ENCODE data around the gene TMEM72.

The TMEM72 gene

DNA sequence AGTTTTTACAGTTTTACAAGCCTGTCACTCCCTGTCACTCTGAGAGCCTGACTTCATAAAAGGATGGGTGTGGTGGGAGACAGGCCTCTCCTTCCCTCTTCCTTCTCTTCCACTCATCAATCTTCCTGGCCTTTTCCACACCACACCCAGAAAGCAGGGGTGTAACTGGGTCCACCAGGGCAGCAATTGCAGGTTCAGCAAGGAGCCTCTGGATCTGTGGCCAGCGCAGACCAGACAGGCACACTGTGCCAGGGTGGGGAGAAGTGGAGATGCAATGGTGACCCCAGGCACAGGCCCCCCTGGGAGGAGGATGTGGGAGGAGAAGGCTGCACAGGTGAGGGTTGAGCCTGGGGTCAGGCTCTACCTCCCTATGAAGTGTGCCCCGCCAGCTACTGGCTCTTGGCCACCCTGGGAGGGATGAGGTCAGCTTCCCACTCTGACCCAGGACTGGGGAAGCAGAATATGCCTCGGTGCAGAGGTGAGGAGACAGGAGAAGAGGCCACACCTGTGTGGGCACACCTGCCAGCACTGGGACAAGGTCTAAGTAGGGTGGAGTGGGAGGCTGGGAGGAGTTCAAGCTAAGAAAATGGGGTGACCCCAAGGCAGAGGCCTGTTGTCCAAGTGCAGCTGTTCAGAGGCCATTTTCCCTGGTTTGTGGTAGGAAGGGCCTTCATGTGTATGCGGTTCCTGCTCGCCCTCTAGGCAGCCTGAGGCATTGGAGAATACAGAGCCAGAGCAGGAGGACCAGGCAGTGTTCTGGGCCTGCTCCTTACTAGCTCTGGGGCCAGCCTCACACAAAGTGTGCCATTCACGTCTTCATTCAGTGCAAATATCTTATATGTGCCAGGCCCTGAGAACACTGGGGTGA is 20.2 kb upstream of the TMEM72 start:
- no peak for DNase-seq

DNA sequence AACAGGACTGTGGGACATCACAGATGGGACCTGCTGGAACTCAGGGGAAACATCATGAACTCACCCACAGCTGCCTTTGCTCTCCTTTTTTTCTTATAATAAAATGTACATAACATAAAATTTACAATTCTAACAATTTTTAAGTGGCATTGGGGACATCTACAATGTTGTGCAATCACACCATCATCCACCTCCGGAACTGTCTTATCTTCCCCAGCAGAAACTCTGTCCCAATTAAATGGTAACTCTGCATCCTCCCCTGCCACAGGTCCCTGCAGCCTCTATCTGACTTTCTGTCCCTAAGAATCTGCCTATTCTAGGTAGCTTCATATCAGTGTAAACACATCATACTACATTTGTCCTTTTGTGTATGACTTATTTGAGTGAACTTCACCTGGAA is 19.4 kb upstream of the TMEM72 start:
- DNase-seq, result no peak

DNA sequence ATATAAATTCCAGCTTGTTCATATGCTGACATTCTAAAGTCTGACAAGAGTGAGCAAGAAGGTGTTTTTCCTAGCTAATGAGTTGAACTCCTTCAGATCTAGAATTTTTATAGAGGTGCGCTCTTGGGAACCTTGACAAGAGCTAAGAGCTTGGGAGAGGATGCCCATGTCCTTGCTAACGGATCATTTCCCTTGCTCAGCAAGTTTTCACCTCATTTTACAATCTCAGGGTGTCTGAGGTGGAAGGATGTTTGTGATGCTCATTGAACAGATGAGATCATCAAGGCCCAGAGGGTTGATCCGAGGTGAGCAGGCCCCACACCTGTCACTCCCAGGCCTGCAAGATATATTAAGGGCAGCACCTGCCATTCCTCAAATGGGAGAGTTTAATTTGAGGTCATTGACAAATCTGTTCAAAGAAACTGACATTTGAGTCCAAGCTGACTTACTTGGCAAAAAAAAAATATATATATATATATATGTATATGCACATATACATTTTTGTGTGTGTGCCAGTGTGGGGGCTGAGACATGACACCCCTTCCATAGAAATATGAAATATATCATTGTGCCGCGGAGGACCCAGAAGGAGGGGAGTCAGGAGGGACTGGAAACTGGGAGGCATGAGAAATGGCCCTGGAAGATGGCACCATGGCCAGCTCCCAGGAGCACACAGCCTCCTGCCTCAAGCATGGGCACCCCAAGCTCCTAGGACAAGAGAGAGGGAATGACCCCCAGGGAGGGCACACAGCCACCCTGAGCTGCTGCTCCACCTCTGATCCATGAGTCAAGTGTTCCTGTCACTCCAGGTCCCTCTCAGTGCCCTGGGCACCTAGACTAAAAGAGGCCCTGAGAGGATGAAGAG is 17.3 kb upstream of the TMEM72 start:
- no peak for DNase-seq

DNA sequence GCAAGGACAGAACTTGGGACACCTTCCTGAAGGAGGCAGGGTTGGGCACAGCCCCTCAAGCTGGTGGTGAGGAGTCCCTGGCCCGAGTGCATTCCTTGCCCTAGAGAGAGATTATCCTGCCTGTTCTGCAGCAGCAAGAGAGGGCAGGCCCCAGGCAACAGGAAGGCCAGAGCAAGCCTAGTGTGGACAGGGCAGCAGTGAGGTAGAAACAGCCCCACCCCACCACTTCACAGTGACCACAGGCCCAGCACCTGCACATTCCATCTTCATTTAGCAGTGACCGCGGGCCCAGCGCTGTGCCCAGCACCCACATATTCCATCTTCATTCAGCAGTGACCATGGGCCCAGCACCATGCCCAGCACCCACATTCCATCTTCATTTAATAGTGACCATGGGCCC is 16.4 kb upstream of the TMEM72 start:
- DNase-seq, result no peak

DNA sequence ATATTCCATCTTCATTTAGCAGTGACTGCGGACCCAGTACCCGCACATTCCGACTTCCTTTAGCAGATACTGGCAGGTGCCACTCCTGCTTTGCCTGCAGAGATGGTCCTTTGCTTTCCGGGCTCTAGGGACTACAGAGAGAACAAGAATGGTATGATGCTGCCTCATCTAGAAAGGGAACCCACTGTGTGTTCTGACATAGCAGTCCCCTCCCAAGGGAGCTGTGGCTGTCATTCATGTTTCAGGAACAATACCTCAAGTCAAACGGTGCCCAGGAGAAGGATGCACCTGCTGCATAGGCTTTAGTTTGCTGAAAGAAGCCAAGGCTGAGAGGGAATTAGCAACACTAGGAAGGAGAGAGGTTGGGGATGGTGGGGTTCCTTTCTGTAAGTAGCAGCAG is 15.9 kb upstream of the TMEM72 start:
- DNase-seq, result no peak

DNA sequence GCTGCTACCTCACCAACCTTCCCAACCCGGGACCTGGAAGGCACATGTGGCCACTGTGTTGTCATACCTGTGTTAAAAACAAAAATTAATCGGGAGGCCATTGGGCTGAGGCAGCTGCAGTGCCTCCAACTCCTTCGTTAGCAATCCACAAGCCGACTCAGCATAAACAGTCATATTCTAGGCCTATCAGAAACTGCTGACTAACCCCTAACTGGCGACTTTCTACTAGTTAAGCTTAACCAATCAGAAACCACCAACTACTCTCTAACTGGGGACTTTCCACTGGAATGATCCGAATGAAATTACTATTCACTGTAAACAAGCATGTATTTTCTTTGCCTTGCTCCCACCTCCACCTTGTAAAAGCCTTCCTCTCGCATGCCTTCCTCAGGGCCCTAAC is 14.1 kb upstream of the TMEM72 start:
- no peak for DNase-seq

DNA sequence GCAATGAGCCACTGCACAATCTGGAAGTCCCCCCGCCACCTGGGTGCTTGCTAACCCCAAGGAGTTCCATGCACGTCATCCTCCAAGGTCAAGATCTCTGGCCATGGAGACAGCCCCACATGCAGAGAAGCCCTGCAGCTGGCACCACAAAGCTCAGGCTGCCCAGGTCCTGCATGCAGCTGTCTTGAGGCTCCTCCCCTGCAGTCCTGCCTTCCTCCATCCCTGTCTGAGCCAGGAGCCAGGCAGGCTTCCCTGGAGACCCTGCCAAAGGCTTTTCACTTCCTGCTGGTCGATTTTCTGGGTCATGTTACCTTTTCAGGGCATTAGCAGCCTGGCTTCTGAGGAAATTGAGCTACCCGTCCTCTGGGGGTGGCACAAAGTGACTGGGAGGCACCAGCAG is 12.5 kb upstream of the TMEM72 start:
- no peak for DNase-seq

DNA sequence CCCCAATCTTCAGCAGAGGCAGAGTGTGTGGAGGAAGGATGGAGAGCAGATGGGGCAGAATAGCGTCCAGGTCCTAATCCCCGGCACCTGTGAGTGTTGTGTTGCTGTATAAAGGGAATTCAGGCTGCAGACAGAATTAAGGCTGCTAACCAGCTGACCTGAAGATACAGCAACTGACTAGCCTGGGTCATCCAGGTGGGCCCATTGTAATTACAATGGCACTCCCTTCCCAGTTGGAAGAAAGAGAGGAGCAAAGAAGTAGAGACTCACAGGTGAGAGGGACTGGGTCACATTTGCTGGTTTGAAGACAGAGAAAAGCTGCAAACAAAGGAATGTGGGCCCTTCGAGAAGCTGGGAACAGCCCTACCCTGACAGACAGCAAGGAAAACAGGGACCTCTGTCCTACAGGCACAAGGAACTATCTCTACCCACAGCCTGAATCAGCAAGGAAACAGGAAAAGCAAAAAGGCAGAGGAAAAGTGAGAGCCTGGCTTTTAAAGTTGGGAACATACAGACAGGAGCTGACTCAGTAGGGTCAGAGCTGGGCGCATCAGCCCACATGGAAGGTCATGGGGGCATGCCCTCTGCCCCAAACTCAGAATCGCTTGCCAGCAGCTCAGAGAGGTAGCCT is 11.6 kb upstream of the TMEM72 start:
- no peak for DNase-seq

DNA sequence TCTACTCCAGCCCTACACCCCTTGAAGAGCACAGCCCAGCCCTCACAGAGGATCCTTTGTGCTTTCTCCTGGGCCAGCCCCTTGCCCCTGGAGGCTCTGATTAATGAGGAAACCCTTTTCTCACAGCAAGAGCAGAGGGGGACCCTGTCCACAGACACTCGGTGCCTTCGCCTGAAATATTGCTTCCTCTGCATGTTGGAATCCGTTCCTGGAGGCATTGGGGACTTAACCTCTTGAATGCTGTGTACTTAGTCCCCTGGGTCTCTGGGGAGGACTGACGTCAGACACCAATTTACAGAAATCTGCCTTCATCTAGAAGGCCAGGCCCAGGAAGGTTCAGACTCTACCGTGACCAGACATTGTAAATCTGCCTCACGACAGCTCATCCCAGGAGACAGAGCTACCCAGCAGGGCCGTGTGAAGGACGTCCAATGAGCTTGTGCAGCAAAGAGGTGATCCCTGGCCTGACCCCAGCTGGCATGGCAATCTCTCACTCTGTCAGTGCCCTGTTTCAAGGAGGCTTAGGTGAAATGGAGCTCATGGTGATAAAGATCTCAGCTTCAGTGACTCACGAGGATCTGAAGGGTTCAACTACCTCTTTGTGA is 8.1 kb upstream of the TMEM72 start:
- DNase-seq, result no peak

DNA sequence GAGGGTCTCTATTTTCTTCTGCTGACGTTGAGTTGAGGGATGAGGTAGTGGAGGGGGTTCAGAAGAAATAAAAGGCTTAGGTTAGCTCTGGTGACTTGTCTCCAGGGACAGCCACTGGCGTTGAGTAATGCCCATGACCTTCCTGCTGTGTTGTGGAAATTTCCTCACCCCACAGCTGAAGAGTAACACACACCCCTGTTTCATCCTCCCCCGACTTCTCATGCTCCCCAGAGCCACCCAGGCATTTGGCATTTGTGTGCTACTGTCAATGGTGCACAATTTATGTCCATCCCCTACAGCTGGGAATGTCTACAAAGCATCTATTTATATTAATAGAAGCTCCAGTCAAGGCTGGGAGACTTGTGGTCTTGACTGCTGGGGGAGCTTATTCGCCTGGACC is 4.7 kb upstream of the TMEM72 start:
- no peak for DNase-seq

DNA sequence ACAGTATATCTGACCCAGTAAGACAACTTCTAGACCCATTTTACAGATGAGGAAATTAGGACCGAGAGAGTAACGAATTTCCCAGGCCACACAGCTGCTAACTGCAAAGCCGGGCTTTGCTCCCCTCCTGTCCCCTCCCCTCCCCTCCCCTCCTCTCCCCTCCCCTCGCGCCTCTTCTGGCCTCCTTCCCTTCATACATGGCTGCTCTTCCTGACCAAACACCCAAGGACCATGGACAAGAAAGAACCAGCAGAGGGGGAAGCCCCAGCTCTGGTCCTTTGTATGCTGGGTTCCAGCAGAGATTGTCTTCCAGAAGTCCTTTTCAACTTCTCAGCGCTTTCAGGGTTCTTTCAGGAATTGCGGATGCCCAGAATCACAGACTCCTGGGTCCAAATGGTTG is 3.6 kb upstream of the TMEM72 start:
- DNase-seq, result no peak

DNA sequence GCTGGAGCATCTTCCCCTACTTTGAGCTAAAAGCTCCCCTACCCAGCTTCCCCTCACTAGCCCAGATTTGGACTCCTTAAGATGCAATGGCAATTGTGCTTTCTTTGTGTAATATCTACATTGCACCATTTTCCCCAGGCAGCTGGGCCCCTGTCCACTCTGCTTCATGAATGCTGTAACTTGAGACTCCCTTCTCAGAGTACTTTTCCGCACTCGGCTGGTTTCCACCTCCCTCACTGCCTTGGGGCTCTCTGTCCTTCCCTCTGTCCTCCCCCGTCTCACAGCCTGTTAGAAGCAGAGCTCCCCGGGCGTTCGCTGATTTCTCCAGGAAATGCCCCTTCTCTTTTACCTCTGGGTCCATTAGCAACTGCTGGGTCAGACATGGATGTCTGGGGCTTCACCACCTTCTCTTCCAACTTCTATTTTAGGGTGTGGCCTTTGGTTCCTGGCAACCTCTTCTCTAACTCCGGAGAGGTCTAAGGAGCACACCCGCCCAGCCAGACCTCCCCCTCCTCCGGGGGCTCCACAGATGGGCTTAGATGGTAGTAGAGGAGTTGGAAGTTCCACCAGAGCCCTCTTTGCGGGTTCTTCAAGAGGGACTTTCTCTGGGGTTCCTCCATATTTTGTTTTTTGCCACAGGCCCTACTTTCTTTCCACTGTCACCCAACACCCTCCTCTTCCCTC is 2.9 kb upstream of the TMEM72 start:
- no peak for DNase-seq

DNA sequence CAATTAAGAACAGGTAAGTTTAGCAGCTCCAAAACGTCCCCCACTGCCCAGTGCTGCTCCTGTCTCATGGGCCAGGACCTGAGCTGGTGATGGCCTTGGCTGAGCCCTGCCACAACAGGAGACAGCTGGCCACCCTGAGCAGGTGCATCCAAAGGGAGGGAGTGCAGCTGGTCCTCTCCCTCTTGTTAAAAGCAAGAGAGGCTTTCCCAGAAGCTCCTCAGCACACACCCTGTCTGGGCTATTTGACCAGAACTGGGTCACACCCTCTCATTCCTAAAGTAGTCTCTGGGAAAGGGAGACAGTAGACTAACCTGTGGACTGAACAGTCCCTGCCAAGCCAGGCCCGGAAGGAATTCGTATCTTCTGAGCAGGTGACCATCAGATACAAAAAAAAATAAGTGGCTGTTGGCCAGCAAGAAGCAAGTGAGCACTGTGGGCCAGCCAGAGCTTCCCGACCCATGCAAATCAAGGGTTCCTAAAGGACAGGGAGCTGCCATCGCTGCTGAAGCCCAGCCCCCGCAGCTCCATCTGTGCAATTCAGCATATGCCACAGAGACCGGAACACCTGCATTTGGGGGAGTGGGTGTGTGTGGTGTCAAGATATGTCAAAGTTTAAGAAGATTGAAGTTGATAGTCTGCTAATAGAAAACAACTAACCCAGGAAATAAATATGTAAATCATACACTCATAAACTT is 2.1 kb upstream of the TMEM72 start:
- no peak for DNase-seq

DNA sequence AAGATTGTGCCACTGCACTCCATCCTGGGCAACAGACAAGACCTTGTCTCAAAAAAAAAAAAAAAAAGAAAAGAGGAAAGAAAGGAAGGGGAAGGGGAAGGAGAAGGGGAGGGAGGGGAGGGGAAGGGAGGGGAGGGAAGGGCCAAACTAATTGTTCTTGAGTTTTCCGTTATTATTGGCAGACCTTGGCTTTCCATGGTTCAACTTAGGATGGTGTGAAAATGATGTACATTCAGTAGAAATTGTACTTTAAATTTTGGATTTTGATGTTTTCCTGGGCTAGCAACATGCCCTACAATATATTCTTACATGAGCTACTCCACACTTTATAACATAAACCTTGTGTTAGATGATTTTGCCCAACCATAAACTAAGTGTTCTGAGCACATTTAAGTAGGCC is 1.2 kb upstream of the TMEM72 start:
- no peak for DNase-seq

DNA sequence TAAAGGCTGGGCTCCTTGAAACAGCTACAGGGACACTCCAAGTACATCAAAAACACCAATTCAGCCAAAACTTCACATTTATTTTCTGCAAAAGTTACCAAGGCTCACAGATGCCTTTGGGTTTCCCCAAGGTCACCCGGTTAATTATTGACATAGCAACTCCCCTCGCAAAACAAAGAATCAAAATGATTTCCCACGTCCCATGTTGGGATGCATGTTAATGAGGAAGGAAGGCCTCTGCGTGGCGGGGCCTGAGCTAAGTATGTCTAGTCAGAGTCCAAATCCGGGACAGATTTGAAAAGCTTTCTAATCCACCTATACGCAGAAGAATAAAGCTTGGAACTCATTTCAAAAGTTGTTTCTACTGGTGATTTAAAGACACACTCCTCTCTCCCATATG is 535 bp upstream of the TMEM72 start:
- no peak for DNase-seq

DNA sequence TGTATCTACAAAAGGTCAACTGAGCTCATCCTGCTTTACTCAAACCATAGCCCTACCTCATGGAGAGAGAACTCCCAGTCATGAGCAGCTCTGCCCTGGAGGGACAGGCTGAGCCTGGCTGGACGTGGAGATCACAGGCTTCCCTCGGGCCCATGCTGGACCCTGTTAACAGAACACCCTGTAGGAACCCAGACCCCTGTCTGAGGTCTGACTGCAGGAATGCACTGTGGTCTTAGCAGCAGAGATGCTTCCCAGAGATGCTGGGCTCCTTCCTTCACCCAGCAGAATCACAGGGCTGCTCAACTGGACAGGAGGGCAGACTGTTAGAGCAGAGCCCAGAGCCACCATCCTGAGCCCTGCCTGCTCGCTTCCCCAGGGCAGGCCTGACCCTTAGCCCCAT is 814 bp downstream of the TMEM72 start:
- DNase-seq, result no peak

DNA sequence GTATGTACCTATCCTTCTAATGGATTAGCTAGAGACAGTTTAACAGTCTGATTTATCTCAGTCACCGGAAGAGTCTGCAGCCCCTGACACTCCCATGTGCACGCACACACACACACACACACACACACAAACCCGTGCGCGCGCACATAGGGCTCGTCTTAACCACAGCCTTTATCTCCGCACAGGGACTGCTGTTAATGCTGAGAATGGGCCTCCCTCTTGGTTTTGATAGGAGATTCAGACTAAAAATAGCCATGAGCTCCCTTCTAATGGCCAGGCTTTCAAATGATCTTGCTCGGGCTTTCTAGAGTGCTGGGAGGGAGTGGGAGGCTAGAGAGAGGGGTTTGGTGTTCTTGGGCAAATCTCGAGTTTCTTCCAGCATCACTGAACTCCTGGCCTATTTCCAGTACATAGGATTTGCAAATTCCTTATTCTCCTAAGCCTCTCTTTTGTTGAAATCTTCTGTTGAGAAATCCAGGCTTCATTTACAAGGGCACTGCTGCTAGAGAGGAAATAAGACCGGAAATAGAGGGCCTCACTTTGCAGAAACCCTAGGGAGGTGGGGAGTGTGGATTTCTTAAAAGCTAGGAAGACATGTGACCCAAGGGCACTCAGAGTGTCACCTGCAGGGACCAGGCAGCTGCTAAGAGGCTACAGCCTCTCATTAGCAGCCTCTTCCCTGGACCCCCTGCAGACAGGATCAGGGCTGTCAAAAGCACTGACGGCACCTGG is 2.4 kb downstream of the TMEM72 start:
- no peak for DNase-seq

DNA sequence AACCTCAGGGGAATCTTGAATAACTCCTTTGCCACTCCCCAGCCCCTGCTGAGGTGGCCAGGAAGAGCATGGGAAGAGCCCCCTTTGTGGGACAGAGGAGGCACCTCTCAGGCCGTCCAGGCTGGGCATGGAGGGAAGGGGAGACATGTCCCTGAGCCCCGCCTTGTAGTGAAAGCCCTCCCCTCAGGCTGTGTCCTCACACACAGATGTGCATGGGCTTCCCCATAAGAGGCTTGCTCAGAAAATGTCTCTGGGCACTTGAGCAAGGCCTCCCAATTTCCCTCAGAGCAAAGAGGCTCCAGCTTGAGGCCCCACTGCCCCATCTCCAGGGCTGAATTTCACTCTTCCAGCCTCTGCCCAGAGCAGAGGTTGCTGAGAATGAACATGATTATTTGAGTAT is 3.8 kb downstream of the TMEM72 start:
- DNase-seq, result no peak

DNA sequence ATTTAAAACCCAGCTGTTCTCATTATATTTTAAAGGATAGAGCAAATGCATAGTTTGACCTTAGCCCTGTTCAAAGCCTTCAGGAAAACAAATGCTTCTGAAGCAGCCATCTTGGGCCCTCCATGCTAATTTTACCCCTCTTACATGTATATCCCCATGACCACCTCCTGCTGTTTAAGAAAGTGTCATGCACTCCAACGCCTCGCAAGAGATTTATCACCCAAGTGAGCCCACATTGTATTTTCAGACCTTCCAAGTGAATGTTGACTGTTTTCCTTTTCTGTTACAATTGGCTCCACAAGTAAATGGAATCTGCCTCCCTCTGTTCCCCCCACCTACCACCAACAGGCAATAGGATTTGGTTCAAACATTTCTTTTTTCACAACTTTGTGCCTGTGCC is 5.3 kb downstream of the TMEM72 start:
- no peak for DNase-seq

DNA sequence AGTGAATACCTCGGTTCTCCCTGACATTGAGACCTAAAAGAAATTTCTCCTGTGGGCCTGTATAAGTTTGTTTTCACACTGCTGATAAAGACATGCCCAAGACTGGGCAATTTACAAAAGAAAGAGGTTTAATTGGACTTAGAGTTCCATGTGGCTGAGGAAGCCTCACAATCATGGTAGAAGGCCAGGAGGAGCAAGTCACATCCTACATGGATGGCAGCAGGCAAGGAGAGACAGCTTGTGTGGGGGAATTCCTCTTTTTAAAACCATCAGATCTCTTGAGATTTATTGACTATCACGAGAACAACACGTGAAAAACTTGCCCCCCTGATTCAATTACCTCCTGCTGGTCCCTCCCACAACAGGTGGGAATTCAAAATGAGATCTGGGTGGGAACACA is 6.7 kb downstream of the TMEM72 start:
- DNase-seq, result no peak

DNA sequence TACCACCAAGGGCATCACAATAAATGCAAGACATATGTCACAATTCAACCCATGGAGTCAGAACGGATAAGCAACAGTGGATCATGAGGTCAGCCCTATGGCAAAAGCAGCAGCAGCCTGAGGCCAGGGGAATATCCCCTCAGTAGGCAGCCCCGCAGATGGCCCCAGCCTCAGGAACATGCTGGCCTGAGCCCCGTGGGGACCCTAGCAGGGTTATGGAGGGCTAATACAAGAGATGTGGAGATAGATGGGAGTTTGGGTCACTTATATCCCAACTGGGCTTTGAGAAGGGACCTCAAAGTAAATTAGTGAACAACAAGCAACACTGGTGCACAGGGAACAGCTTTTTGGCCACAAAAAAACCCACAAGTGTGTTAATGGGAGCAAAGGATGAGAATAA is 9.1 kb downstream of the TMEM72 start:
- no peak for DNase-seq

Data from NCI-H1694 treated with DMSO at 0.1 percent for 48 hours (cell line).